GM19023 (cell line): ENCODE measurements around the gene MYOM3.

ENCODE experiments used
- ATAC-seq: cut with Tn5 transposase; IDR thresholded peaks from one replicate; pipeline ENCODE4 v1.9.1; 2021; ENCODE audit warnings: mild to moderate bottlenecking, moderate library complexity; ENCODE audit not compliant: unreplicated experiment

Gene MYOM3

DNA sequence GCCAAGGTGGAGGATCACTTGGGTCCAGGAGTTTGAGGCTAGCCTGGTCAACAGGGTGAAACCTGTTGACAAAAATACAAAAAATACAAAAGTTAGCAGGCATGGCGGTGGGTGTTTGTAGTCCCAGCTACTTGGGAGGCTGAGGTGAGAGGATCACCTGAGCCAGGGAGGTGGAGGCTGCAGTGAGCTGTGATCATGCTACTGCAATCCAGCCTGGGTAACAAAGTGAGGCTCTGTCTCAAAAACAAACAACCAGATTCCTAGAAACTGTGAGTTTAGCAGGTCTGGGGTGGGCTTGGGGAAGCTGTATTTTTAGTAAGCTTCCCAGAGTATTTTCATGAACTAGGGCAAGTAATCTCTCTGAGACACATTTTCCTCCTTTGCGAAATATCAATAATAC is 5.2 kb upstream of the MYOM3 start:
- no peak for ATAC-seq

DNA sequence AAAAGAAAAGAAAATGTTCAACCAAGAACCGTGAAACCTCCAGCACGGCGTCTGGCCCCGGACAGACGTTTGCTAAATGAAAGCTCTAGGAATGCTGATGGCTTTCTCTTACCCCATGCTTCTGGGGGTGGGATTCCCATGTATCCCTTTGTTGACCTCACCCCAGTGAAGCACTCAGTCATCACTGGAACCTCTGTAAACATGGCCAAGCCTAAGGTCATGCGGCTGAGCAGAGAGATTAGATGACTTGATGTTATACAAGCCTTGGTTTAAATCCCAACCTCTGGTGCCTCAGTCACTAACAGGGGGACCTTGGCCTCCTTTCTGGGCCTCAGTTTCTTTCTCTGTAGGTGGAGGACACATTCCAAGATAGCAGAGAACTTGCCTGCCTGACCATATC is 2.8 kb upstream of the MYOM3 start:
- no peak for ATAC-seq

DNA sequence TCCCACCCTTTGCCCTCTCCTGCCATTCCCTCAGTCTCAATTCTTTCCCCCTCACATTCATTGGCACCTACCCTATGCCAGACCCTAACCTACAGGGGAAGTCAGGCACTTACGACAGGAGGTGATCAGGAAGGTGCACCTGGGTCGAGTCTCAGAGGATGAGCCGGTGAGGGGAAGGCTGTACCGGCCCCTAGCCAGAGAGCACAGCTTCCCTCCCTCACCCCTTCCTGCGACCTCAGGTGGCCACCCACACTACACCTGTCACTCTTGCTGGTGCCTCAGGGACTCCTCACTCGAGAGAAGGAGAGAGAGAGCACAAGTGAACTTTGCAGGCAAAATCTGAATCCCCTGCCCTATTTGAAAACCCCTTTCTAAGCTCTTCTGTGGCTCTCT is 1.7 kb upstream of the MYOM3 start:
- ATAC-seq = no peak

DNA sequence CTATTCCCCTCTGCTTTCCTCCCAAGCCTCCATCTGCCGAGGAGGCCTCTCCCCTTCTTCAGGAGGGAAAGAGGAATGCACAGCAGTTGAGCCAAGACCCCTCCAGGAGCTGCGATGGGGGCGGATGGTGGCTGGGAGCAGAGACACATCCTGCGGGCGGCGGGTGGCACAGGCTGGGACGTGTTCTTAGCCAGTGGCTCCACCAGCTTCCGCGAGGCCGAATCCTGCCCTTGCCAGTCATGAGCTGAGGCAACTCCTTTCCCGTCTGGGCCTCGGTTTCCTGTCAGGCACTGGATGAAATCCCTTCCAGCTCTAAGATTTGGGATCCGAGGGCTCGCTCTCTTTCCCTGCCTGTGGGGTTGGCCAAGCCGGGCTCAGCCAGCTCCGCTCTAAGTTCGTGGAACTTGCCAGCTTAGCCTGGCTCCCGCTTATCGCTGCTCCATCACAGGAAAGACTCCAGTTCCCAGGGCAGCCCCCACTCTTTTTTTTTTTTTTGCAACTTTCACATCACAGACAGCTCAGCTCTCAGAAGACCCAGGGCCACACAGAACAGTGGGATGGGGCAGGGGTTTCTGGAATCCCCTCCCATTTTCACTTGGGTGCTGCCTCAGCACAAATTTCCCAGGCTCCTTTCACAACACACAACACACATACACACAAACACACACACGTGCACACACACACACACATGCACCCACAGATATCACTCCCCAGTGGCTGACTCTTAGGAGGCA is 506 bp downstream of the MYOM3 start:
- no peak for ATAC-seq

DNA sequence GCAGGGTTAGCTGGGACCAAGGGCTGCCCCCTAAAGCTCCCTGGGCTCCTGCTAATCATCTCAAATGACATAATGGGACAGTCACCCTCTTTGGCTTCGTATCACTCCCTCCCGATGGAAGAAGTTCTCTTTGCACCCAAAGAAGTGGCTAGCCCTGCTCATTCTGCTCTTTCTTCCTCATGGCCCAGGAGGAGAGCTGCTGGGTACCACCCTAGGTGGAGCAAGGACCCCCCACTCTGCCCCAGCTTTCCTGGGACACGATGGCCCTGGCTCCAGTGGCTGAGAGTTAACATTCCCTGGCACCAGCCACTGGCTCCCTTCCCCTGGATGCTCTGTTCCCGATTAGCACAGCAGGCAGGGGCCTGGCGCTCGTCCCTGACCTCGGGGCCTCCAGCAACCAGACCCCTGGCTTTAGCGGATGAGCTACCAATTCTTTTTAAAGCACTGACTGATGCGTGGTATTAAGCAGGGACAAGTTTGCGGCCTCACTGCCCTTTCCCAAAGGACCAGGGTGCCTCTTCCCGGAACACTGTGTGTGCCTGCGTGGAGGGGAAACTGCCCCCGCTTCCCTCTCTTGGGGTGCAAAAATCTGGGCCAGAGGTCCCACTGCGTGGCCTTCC is 1.2 kb downstream of the MYOM3 start:
- ATAC-seq = no peak

DNA sequence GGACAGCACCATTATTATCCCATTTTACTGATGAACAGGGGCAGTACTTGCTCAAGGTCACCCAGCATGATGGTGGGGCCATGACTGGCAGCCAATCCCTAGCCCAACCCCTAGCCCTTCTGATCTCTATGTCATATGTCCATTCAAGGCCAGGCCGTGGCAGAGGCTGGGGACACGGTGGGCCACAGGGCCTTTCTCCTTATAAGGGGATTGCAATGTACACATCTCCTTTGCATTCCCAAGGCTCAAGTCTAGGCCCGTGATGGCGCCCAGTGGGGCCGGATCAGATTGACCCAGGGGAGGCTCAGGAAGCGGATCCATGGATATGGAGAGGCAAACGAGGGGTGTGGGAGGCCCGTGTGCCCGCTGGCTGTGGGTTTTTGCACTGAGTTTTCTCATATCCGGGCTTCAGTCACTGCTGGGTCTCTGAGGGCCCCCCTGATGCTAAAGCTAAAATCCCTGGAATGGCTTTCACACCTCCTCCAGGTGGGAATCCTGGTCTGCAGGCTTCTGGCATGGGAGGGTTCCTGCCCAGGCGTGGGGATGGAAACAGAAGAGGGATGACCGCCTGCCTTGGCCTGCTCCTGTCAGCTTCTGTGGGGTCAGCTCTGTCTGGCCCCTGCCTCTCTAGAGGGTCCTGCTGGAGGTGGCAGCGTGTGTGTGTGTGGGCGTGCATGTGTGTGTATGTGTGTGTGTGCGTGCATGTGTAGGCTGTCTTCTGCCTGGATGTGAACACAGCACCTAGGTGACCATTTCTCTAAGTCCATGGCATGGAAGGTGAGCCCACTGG is 2.1 kb downstream of the MYOM3 start:
- ATAC-seq = no peak

DNA sequence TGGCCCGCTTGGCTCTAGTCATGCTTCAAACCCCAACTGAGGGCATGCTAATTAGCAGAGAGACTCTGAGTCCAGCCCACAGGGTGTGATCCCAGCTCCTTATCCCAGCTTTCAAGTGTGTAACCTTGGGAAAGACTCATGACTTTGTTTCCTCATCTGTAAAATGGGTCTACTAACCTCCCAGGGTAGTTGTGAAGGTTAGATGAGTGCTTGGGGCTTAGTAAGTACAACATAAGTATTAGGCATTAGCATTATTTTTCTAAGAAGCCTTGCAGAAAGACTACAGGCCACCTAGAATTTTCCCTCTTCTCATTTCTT is 2.8 kb downstream of the MYOM3 start:
- ATAC-seq = no peak

DNA sequence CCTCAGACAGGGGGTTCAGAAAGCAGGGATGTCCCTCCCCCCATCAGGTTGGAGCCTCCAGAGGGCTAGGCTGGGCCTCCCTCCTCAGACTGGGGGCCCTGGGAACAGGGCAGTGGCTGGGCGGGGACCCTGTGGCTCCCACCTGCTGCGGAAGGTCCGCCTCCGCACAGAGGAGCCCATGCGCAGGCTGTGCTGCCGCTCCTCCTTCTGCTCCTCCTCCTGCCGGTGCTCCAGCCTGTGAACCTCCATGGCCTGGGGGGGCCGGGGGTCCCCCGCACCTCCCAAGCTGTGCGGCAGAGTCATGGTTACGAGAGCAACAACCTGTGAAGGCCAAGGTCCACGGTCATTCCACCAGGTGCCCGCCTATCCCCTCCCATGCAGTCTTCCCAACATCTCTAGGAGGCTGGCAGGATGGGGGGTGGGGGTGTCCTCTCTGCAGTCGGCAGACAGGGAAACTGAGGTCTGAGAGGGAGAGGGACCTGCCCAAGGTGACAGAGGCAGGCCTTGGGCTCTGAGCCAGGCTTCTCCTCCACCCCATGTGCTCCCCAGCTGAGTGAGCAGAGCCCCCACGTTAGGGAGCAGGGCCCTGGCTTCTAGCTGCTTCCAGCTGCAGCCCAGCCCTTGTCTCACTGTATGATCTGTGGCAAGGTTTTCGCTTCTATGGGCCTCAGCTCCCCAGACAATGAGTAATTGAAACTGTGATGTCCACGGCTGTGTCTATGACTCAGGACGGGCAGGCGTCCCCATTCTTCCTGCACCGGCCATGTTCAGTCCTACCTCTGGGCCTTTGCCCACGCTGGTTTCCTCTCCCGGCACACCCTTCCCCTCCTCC is 3.4 kb downstream of the MYOM3 start:
- ATAC-seq = no peak

DNA sequence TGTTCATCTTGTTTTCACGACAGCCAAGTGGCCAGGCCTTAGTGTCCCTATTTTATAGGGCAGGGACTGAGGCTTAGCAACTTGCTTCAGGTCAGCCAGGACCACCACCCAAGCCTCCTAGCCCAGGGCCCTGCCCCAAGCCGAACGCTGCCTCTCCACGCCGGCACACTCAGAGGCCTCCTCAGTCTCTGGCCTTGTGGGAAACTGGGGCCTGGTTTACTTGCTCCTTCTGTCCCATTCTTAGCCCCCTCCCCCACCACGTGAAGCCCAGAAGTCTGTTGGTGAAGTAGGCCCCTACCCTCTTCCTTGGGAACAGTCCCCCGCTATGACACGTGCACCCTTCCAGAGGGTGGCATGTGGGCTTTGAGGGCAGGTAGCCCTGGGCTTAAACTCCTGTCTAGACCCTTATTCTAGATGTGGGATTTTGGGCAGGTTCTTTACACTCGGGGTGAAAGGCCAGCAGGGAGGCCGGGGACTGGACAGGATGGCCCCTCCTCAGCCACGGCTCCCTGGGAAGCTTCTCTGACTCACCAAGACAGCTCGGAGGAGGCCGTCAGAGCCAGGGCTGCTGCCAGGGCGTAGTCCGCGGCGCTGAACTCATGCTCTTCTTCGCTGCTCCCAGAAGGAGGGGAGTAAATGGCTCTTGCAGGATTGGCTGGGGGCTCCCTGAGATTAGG is 4.3 kb downstream of the MYOM3 start:
- no peak for ATAC-seq

DNA sequence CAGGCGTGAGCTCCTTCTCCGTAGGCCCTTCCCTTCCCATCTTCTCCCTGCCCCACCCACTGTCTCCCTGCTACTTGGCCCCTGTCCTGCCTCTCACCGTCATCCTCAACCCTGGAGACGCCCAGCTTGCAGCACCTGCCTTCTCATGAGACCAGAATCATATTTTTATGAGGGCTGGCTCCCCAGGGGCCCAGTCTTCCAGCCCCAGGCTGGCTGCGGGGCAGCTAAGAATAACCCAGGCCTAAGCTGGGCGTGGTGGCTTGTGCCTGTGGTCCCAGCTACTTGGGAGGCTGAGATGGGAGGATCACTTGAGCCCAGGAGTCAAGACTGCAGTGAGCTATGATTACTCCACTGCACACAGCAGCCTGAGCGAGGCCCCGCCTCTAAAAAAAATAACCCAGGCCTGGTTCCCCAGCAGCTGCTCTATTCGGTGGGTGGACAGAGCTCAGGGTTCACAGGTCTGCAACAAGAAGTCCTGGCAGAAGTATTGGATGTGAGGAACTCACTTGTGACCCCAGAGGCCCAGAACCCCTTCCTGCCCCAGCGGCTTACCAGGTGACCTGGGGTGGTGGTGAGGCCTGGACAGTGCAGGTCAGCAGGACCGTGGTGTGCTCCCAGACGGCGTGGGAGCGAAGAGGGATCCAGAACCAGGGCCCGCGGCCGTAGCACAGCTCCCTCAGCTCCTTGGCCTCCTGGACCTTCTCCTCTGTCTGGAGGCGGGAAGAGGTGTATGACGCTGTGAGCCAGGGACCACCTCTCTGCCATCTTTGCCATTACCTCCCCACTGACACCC is 6.4 kb downstream of the MYOM3 start:
- ATAC-seq = no peak

DNA sequence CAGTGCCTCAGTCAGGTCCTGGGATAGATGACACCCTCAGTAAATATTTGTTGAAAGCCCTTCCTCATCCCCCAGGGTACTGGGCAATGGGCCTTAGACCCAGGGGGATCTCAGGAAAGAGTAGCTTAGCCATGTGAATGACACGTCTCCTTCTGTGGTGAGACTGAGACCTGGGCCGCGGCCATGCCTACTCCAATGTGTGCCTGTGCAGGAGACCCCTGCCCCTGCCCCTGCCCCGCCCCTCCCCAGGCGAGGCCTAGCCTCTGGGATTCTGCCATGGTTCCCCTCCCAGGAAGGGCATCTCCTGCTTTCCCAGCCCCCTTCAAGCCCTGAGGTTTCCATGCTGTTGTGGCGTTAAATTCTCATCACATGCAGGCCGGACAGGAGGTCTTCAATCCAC is 7.1 kb downstream of the MYOM3 start:
- no peak for ATAC-seq

DNA sequence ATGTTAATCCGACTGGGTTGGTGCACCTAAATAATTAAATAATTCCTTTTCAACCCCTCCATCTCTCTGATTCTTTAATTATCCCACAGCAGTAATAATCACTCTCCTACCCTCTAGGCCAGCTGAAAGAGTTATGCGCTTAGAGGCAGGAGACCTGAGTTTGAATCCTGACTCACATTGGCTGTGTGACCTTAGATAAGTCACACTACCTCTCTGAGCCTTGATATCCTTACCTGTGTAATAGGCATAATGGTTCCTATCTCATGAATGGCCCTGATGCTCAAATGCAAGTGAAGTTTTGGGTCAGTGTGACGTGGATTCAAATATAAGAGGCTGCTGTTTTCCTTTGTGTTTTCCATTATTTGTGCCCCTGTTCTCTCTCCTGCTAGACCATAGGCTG is 8.1 kb downstream of the MYOM3 start:
- no peak for ATAC-seq

DNA sequence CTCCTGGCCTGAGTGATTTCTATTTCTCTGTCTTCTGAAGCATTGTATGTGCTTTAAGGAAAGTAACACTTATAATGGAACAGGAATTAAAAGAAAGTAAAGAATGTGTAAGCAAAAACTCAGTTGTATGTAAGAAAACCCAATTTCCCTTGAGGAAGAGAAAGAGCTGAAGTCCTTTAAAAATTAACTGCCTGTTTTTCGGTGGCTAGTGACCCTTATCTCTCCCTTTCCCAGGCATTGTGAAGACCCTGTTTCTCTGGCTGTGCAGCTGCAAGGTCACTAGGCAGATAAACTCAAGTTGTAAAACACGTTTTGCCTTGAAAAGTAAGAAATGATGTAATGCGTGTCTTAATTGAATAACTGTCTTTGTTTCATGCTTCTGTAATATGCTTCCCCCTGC is 8.5 kb downstream of the MYOM3 start:
- ATAC-seq = no peak

DNA sequence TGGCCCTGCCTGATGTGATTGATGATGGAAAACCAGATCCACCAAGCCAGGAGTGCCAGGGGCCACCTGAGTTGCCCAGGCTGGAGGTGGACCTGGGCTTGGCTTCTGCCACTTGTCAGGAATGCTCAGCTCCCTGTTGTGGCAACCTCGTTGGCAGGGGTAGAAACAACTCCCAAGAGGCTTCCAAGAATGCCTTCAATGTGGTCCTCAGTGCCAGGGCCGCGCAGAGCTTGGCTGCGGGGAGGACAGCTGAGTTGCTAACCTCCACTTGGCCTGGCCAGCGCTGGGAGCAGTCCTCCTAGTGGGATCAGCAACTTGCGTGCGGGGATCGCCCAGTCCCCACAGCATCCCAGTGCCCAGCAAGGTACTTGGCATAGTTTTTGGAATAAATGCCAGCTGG is 9.0 kb downstream of the MYOM3 start:
- no peak for ATAC-seq

DNA sequence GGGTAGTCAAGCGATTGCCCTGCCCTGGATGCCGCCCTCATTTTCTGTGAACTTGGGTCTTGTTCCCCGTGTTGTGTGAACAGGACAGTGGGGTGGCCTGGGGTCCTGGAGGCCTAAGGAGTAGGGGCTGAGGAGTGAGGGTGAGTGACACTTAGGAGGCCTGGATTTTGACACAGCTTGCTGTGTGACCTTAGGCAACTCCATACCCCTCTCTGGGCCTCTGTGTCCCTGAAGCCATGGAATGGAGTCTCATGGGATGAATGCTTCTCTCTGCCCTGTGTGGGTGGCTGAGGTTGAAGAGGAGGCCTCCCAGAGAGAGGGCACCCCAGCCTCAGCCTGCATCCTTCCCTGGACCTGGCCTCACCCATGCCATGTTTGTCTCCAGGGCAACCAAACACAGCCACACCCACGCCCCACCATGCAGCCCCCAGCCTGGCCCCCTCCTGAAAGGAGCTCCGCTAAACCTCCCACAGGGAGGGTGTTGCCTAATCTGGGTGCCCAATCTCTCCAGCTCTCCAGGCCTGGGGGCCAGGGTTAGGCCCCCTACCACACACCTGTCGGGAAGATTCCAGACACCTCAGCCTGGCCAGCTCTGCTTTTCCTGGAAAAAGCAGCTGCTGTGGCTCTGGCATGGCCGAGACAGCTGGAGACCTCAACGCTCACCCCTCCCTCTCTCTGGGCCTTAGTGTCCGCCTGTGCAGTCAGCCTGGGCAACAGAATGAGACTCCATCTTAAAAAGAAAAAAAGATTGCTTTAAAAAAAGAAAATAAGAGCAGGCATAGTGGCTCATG is 9.9 kb downstream of the MYOM3 start:
- no peak for ATAC-seq

DNA sequence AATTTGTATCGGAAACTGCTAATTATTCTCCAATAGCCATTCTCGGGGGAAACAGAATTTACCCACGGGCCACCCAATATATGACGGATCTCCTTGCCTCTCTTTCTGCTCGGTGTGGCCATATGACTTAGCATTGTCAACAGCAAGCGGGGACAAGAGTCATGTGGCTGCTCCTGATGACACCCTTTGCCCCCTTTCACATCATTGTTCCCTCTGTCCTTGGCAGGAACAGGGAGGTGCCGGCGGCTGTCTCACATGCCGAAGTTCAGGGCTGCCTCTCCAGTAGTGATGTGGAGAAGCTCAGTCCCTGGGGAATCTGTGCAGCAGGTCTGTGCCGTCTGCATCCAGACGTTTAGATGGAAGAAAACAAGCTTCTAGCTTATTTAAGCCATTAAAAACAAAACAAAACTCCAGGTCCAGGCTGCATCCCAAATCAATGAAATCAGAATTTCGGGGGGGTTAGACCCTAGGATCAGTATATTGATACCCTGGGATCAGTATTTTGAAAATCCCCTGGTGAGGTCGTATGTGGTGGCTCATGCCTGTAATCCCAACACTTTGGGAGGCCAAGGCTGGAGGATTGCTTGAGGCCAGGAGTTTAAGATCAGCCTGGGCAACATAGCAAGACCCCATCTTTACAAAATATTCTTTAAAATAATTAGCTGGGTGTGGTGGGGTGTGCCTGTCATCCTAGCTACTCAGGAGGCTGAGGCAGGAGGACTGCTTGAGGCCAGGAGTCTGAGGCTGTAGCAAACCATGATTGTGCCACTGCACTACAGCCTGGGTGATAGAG is 10.8 kb downstream of the MYOM3 start:
- ATAC-seq = no peak

DNA sequence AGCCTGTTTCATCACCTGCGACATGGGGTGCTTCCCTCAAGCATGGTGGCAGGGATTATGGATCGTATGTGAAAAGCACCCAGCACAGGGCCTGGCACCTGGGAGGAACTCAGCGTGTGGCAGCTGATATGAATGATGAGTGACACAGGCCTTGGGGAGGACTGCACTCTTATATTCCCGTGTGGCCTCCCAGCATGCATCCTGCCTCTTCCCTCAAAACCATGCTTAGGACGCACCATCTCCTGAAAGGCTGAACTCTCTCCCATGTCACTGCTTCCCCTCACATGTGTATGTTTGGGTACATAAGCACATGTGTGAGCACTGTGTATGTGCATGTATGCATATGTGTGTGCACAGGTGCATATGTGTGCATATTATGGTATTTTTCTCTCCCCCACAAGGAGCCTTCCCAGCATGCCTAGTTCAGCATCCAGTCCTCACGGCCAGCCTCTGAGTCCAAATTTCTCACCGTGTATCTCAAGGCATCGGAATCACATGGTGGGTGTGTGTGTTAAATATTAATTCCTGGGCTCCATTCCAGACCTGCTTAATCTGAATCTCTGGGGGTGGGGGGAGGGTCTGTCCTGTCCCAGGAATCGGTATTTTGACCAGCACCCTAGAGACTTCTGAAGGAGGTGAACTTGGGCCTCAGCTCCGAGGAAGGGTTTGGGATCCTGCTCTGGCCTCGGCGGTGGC is 12.8 kb downstream of the MYOM3 start:
- ATAC-seq = no peak

DNA sequence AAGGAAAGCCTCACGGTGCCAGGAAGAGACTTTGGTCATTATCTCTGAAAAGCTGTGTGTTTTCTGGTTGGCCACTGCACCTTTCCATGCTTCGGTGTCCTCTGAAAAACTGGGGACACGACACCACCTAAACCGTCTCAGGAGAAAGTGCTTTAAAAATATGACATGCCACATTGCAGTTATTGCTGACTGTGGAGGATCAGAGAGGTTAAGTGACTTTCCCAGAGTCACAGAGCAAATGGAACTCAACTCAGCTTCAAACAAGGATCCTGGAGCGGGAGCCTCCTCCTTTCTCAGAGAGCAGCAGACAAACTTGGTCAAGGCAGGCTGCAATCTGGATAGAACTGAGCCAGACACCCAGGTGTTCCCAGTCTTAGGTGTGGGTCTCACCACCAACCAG is 13.8 kb downstream of the MYOM3 start:
- no peak for ATAC-seq
